Left ventricle myocardium inferior (tissue), 1 donor: ENCODE data around the gene DNMT1. TPM values are rescaled to one million over a fixed set of nuclear protein-coding genes. Genes with fewer than 3 reads are reported as not detected.
A peak's percentile ranks its signal among the peaks of the same experiment; 100 is the strongest.

ENCODE experiments used
- DNase-seq: peaks from one replicate; pipeline ENCODE4 v3.0.0-alpha.2; 2020
- H3K27ac ChIP-seq: fragments of 200-600 bp; replicated peaks from 2 replicates; pipeline ENCODE4 v1.8.0; 2021
- H3K27me3 ChIP-seq: fragments of 200-600 bp; 2 replicates; pipeline ENCODE4 v1.8.0; 2021; ENCODE audit warnings: low read depth
- H3K36me3 ChIP-seq: fragments of 200-600 bp; 2 replicates; pipeline ENCODE4 v1.8.0; 2021
- H3K4me1 ChIP-seq: fragments of 200-600 bp; 2 replicates; pipeline ENCODE4 v1.8.0; 2021
- H3K4me3 ChIP-seq: fragments of 200-600 bp; 2 replicates; pipeline ENCODE4 v1.8.0; 2021; ENCODE audit warnings: mild to moderate bottlenecking, moderate library complexity
- H3K9me3 ChIP-seq: fragments of 200-600 bp; replicated peaks from 2 replicates; pipeline ENCODE4 v1.8.0; 2021
- intact Hi-C: fragments of 100-400 bp; cut with micrococcal nuclease; formaldehyde crosslinking; loops from one replicate; pipeline ENCODE4 v1.11.0; 2022
- total RNA-seq: library from RNA; stranded (reverse); fragmentation: NEBNext Ultra II Directional; extraction: Animal tissue kit (Norgen Biotek cat#: 25700); gene quantifications from one replicate; pipeline ENCODE4 v1.2.1, GENCODE V29; 2021
- TF ChIP-seq, protein P1 (sequence below): fragments of 200-600 bp; IDR thresholded peaks from 2 replicates; pipeline ENCODE4 v1.8.0; 2021; ENCODE audit warnings: antibody characterized with exemption, mild to moderate bottlenecking, borderline replicate concordance
- donor health status: DM: no; HTN: yes; CAD: no; lungs with severe emphysema.

DNMT1 gene
- total RNA-seq, 1 donor from 2014 or later: 23.9 TPM

DNA sequence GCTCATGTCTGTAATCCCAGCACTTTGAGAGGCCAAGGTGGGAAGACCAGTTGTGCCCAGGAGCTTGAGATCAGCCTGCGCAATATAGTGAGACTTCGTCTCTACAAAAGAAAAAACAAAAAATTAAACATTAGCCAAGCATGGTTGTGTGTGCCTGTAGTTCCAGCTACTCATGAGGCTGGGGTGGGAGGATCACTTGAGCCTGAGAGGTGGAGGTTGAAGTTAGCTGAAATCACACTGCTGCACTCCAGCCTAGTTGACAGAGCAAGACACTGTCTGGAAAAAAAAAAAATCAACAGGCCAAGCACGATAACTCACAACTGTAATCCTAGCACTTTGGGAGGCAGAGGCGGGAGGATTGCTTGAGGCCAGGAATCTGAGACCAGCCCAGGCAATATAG, 40.2 kb upstream of the DNMT1 start:
- H3K27me3 ChIP-seq: peaks cover 14% of the 10 kb centered on the region
- H3K36me3 ChIP-seq: no peaks in the 10 kb centered on the region
- intact Hi-C loops: no loop called here
- H3K4me1 ChIP-seq: peaks cover 43% of the 10 kb centered on the region
- TF ChIP-seq, protein P1, sequence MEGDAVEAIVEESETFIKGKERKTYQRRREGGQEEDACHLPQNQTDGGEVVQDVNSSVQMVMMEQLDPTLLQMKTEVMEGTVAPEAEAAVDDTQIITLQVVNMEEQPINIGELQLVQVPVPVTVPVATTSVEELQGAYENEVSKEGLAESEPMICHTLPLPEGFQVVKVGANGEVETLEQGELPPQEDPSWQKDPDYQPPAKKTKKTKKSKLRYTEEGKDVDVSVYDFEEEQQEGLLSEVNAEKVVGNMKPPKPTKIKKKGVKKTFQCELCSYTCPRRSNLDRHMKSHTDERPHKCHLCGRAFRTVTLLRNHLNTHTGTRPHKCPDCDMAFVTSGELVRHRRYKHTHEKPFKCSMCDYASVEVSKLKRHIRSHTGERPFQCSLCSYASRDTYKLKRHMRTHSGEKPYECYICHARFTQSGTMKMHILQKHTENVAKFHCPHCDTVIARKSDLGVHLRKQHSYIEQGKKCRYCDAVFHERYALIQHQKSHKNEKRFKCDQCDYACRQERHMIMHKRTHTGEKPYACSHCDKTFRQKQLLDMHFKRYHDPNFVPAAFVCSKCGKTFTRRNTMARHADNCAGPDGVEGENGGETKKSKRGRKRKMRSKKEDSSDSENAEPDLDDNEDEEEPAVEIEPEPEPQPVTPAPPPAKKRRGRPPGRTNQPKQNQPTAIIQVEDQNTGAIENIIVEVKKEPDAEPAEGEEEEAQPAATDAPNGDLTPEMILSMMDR: no peak
- H3K9me3 ChIP-seq: no peaks in the 10 kb centered on the region
- H3K4me3 ChIP-seq: no peak overlapping the region
- H3K27ac ChIP-seq: peak overlapping the region; percentile 84
- no peak for DNase-seq

DNA sequence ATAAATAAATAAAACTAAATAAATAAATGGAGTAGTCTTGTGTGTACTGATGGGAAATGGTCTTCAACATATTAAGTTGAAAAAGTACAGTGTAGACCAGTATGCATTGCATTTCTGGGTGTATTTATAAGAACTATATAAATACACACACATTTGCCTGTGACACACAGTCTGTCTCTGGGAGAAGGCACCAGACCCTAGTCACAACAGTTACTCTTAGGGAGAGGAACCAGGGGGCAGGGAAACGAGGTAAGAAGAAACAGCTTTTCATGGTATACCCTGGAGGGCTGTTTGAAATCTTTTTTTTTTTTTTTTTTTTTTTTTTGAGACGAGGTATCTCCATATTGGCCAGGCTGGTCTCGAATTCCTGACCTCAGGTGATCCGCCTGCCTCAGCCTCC, 39.2 kb upstream of the DNMT1 start:
- TF ChIP-seq, protein P1: no peak
- H3K27me3 ChIP-seq: peaks cover 16% of the 10 kb centered on the region
- H3K9me3 ChIP-seq: no peaks in the 10 kb centered on the region
- no peak overlapping the region for H3K4me3 ChIP-seq
- H3K27ac ChIP-seq: no peak overlapping the region
- no peak for DNase-seq
- intact Hi-C loops: no loop called here
- H3K36me3 ChIP-seq: no peaks in the 10 kb centered on the region
- peaks cover 53% of the 10 kb centered on the region for H3K4me1 ChIP-seq

DNA sequence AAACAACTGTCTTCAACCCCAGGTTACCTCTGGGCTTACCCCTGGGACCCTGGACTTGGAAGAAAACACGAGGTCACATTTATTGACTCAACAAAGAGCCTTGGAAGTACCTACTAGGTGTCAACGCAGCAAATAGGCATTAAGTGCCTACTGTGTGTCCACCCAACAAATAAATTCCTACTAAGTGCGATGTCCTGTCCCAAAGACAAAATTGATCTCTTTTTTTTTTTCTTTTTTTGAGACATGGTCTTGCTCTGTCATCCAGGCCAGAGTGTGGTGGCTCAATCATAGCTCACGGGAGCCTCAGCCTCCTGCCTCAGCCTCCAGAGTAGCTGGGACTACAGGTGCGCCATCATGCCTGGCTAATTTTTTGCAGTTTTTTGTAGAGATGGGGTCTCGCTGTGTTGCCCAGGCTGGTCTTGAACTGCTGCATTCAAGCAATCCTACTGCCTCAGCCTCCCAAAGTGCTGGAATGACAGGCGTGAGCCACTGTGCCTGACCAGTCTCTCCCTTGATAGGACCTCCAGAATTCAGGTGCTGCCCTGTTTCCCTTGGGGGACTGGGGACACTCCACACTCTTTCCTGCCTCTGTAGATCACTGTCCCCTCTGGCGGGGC, 37.0 kb upstream of the DNMT1 start:
- H3K27me3 ChIP-seq: peaks cover 16% of the 10 kb centered on the region
- TF ChIP-seq, protein P1: no peak
- H3K4me3 ChIP-seq: peak overlapping the region; percentile 93
- intact Hi-C loops: no loop called here
- peak overlapping the region; percentile 95 for H3K27ac ChIP-seq
- H3K4me1 ChIP-seq: peaks cover 62% of the 10 kb centered on the region
- no peak for DNase-seq
- H3K36me3 ChIP-seq: no peaks in the 10 kb centered on the region
- no peaks in the 10 kb centered on the region for H3K9me3 ChIP-seq

DNA sequence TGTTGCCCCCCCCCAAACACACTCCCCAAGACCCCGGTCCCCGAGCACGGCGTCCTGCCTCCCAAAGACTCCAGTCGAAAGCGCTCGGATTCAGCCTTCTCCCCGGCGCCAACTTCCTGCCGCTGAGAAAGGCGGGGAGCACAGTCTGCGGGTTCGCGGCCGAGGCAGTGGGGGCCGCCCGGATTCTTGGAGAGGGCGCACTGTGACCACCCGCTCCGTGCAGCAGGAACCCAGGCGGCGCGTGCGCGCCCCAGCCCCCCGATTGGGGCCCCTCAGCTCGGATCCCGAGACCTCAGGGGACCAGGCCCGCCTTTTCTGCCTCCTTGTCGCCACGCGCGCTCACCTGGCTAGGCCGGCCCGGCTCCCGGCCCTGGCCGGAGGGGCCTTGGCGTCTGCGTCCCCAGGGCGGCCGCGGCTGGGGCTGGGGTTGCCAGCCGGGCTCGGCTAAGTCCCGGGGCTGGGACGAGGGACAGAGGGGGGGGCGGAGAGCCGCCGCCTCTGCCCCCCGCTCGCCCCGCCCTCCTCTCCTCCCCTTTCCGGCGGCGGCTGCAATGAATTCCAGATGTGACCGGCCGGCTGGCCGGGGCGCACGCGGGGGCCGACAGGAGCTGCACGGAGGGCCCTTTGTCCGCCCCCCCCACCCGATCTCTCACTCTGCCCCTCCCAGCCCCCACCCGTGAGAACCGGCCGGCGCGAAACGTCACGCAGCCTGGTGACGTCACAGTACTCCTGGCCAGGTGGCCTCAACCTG, 36.3 kb upstream of the DNMT1 start, which contains the start of gene S1PR2:
S1PR2 (minus strand) TSS at position 471 of the 751 bp plus-strand sequence. CDS start 6,426 bp downstream, outside the sequence.
- peaks cover 65% of the 10 kb centered on the region for H3K4me1 ChIP-seq
- peak within 1 kb of the TSS; percentile 93 for H3K4me3 ChIP-seq
- peak within 1 kb of the TSS; percentile 95 for H3K27ac ChIP-seq
- DNase-seq: peak; percentile 85
- peaks cover 16% of the 10 kb centered on the region for H3K27me3 ChIP-seq
- H3K9me3 ChIP-seq: no peaks in the 10 kb centered on the region
- H3K36me3 ChIP-seq: no peaks in the 10 kb centered on the region
- TF ChIP-seq, protein P1: peak; percentile 22
- intact Hi-C loops: no loop called here

DNA sequence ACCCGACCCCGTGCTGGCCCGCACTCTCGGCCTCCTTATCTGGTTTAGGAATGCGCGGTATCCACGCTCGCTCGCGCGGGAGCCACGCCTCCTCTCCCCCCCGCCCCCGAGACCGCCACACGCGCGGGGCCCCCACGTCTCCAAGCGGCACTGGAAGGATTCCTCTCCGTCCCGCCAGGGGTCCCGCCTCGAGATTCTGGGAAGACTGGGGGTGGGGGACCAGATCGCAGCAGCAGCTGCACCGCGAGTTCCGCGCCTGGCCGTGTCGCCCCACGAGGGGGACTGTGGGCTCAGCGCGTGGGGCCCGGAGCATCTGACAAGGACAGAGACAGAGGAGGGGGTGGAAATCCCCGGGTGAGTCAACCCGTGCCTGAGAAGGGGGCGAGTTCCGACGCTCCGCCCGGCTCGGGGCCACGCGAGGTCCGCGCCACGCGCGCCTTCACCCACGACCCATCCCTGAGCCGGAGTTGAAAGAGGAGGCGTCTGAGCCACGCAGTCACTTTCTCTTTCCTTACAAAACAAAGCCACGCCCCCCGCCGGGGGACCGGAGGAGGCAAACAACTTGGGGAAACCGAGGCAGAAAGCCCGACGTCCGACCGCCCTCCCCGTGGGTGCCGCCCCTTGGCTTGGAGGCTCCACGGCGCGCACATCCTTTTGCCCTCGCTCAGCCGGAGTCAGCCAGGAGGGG, 35.6 kb upstream of the DNMT1 start:
- H3K9me3 ChIP-seq: no peaks in the 10 kb centered on the region
- DNase-seq: peak; percentile 55
- peak overlapping the region; percentile 95 for H3K27ac ChIP-seq
- no peaks in the 10 kb centered on the region for H3K36me3 ChIP-seq
- TF ChIP-seq, protein P1: no peak
- H3K4me1 ChIP-seq: peaks cover 65% of the 10 kb centered on the region
- H3K27me3 ChIP-seq: peaks cover 16% of the 10 kb centered on the region
- intact Hi-C loops: no loop called here
- H3K4me3 ChIP-seq: peak overlapping the region; percentile 93
